ENCODE results near the gene TENM4.

TENM4 gene

DNA sequence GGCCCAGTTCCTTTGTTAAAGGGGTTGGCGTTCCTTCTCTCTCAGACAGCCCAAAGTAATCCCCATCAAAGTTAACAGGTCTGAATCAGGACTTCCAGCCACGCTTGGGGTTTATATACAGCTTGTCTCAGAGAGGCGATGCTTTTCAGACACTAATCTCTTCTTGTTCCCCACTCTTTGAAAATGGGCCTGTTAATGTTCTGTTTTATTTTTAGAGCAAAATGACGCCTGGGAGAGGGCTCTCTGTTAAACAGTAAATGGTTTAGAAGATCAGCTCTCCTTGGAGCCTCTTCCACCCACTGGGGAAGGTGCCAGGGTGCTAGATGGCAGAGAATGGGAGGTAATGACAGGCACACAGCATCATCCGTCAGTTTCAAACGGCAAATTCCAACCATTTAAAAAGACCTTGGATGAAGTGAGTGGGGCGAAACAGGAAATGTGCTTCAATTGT, 630.2 kb downstream of the TENM4 start:
- no peak overlapping the region for H3K4me3 ChIP-seq (ENCODE audit: low read depth, low read length)
- TF ChIP-seq, protein P1, sequence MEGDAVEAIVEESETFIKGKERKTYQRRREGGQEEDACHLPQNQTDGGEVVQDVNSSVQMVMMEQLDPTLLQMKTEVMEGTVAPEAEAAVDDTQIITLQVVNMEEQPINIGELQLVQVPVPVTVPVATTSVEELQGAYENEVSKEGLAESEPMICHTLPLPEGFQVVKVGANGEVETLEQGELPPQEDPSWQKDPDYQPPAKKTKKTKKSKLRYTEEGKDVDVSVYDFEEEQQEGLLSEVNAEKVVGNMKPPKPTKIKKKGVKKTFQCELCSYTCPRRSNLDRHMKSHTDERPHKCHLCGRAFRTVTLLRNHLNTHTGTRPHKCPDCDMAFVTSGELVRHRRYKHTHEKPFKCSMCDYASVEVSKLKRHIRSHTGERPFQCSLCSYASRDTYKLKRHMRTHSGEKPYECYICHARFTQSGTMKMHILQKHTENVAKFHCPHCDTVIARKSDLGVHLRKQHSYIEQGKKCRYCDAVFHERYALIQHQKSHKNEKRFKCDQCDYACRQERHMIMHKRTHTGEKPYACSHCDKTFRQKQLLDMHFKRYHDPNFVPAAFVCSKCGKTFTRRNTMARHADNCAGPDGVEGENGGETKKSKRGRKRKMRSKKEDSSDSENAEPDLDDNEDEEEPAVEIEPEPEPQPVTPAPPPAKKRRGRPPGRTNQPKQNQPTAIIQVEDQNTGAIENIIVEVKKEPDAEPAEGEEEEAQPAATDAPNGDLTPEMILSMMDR (IDR thresholded peaks at IDR 0.05; ENCODE audit: insufficient read depth, low read length, missing control alignments): no peak
- no peak for DNase-seq (ENCODE audit: low read depth, low spot score)
- POLR2A ChIA-PET: interaction anchor here (0.8 kb wide), 1 partner anchor 110 kb away, joined by 4 read pairs; no protein-coding TSS in a partner anchor
- CTCF ChIA-PET: interaction anchor here (1.1 to 8.7 kb wide), 5 partner anchors 11 to 164 kb away, joined by 3 to 113 read pairs (median 5); no protein-coding TSS in a partner anchor

DNA sequence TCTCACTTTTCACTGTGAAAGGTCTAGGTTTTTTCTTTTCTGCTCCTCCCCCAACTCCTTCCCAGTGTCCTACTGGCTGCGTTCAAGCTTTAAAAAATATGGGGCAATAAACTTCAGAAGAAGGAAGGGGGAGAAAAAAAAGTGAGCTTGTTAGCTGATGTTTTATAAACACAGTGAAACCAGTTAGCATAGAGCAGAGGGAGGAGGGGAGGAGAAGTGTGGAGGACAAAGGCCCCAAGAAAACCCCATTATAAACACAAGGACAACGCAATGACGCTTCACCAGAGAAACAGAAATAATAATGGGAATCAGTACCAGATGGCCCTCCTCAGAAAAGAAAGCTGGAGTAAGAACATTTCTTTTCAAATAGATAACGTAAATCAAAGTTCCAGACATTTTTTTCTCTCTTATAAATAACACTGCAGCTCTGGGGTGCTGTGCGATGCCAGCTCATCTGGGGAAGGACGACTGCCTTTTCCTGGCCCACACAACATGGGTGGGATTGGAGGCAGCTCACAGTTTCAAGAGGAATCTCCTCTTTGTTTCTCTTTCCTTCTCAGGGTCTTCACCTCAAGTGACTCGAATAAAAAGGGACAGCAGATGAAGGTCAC, 630.8 kb downstream of the TENM4 start:
- ChIA-PET POLR2A (interaction anchor here (0.7 to 1.3 kb wide), 3 partner anchors 9 to 164 kb away, joined by 3 to 8 read pairs (median 4); no protein-coding TSS in a partner anchor), CTCF (interaction anchor here (1.1 to 8.7 kb wide), 5 partner anchors 10 to 163 kb away, joined by 3 to 113 read pairs (median 5); no protein-coding TSS in a partner anchor)
- no peak overlapping the region for H3K4me3 ChIP-seq (ENCODE audit: low read depth, low read length)
- TF ChIP-seq, protein P1 (IDR thresholded peaks at IDR 0.05; ENCODE audit: insufficient read depth, low read length, missing control alignments): no peak
- DNase-seq (ENCODE audit: low read depth, low spot score): no peak

DNA sequence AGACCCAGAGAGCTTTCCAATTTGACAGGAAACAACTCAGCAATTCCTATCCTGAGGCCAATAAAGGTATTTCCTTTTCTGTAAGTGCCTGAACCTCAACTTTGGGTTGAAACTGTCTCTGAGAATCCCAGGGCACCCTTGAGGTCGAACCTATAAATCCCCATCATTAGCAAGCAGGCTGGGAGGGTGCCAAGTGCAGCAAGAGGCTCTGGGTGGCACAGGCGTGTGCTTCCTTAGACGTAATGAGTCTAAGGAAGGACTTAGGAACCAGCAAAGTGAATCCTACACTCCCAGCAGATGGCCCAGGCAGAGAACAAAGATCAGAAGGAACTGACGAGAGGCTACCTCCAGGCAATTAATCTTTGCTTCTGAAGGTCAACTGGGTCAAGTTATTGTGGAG, 631.9 kb downstream of the TENM4 start:
- CTCF ChIA-PET: interaction anchor here (2.0 to 8.7 kb wide), 3 partner anchors 9 to 162 kb away, joined by 5 to 113 read pairs (median 22); no protein-coding TSS in a partner anchor
- TF ChIP-seq, protein P1 (IDR thresholded peaks at IDR 0.05; ENCODE audit: insufficient read depth, low read length, missing control alignments): no peak

DNA sequence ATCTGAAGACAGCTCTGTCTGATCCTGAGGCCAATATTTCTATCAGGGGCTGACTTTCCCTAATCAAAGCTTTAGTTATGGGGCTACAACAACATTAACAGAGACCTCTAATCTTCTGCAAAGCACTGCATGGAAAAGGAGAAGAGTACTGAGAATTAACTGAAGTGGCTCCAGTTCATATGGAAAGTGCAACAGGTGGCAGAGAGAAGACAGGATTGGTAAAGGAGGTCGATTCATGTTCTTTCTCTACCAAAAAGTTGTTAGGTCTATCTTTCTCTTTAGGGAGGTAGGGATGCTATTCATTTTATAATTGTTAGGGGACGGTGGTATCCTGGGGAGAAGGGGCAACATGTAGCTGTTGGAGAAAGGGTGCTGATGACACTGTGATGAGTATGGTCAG, 633.5 kb downstream of the TENM4 start:
- no peak for DNase-seq (ENCODE audit: low read depth, low spot score)
- no peak overlapping the region for H3K4me3 ChIP-seq (ENCODE audit: low read depth, low read length)
- ChIA-PET POLR2A (no interaction called here), CTCF (interaction anchor here (1.3 to 8.7 kb wide), 3 partner anchors 8 to 160 kb away, joined by 3 to 113 read pairs (median 22); no protein-coding TSS in a partner anchor)
- TF ChIP-seq, protein P1 (IDR thresholded peaks at IDR 0.05; ENCODE audit: insufficient read depth, low read length, missing control alignments): no peak

More for the DNA sequence above, 631.9 kb downstream of the TENM4 start:
- POLR2A ChIA-PET: interaction anchor here (1.3 kb wide), 1 partner anchor 8 kb away, joined by 8 read pairs; no protein-coding TSS in a partner anchor
- DNase-seq (ENCODE audit: low read depth, low spot score): no peak
- no peak overlapping the region for H3K4me3 ChIP-seq (ENCODE audit: low read depth, low read length)

DNA sequence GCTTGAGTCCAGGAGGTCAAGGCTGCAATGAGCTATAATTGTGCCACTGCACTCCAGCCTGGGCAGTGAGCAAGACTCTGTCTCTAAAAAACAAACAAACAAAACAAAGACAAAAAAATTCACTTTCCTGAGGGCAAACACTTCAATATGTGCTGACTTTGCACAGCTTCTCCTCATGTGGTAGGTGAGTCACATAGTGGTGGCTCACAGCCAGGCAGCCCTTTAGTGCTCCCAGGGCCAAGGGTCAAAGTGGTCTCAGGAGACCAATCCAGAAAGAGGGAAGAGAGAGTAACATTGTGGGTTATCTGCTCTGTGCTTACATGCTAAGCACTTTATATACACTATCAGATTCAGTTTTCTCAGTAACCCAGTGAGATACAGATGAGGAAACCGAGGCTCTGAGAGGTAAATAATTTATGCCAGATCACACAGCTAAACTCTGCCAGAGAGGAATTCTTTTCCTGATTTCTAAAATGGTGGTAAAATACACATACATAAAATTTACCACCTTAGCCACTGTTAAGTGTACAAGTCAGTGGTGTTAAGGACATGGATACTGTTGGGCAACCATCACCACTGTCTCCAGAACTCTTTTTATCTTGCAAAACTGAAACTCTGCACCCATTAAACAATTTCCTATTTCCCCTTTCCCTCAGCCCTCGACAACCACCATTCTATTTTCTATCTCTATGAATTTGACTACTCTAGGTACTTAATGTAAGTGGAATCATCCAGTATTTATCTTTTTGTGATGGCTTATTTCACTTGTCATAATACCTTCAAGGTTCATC, 634.4 kb downstream of the TENM4 start:
- ChIA-PET POLR2A (no interaction called here), CTCF (interaction anchor here (4.4 kb wide), 1 partner anchor 159 kb away, joined by 22 read pairs; no protein-coding TSS in a partner anchor)
- TF ChIP-seq, protein P1 (IDR thresholded peaks at IDR 0.05; ENCODE audit: insufficient read depth, low read length, missing control alignments): no peak
- no peak overlapping the region for H3K4me3 ChIP-seq (ENCODE audit: low read depth, low read length)
- DNase-seq (ENCODE audit: low read depth, low spot score): no peak

DNA sequence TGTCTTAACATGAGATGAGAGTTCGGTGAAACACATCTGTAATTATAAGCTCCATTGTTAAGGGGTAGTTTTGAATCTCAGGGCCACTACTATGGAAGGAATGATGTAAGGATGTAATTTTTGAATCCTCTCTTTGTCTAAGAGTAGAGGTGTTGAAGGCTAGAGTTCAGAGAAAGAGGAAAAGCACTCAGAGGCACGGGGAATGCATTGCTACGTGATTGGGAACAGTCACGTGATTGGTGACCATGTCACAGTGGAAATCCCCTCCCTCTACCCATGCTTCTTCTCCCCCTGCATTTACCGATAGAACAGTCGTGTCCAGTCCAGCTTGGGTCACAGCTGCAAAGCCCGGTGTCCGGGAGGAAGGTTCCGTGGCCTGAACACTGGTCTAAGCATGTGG, 635.8 kb downstream of the TENM4 start:
- ChIA-PET CTCF (interaction anchor here (2.4 to 5.6 kb wide), 2 partner anchors 16 to 159 kb away, joined by 7 to 34 read pairs; no protein-coding TSS in a partner anchor), POLR2A (no interaction called here)
- DNase-seq (ENCODE audit: low read depth, low spot score): no peak
- no peak overlapping the region for H3K4me3 ChIP-seq (ENCODE audit: low read depth, low read length)
- TF ChIP-seq, protein P1 (IDR thresholded peaks at IDR 0.05; ENCODE audit: insufficient read depth, low read length, missing control alignments): no peak
